Measurements from ENCODE around the gene MAP2K5. TPM values are rescaled to one million over a fixed set of nuclear protein-coding genes. Genes with fewer than 3 reads are reported as not detected.

Gene MAP2K5
- total RNA-seq, 1 donor = 7.3 TPM

- Histone ChIP-seq H3K4me3 (ENCODE audit: low read length) (no peak overlapping the region), H3K9me3 (ENCODE audit: low read depth, low read length) (no peaks in the 10 kb centered on the region), H3K4me1 (ENCODE audit: insufficient read depth, low read length) (no peaks in the 10 kb centered on the region), H3K27me3 (ENCODE audit: insufficient read depth, low read length) (no peaks in the 10 kb centered on the region)
These were observed 20.6 kb downstream of the MAP2K5 start for GRCh38 chr15:67563092-67563491.

DNA sequence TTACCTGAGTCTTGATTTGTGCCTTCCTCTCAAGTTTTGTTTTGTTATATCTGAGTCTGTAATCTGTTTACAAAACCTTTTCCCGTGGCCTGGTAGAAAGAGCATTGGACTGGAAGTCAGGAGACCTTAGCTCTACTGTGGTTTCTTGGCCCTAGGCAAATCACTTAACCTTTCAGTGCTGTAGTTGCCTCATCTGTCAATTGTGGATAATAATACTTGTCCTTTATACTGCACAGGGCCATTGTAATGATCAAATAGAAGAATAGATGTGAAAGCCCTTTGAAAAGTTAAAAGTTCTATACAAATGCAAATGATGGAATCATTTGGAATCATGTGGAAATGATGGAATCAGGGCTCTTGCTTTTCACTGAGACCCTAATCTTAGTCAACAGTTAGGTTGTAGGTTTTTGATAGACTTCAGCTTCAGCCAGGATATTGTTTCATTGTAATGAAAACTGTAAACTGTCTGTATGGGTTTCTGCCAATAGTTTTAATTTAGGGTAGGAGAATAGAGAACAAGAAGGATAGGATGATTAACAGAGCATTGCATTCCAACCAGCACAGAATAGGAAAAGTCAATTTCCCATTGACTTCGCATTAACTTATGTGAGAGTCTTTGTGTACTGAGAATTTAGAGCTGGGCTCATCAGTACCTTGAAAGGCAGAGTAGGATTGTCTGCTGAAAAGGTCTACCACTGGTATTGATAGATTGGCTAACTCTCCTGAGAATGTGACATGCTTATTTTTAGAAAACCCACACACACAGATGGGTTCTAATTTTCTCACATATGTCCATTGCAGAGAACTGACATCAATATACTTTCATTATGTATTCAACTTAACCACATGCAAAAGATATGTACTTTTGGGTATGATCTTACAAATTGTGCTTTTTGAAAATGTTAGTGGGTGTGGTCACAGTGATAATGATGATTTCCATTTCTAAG is 21.8 kb downstream of the MAP2K5 start:
- Histone ChIP-seq H3K4me1 (ENCODE audit: insufficient read depth, low read length) (no peaks in the 10 kb centered on the region), H3K9me3 (ENCODE audit: low read depth, low read length) (no peaks in the 10 kb centered on the region), H3K27me3 (ENCODE audit: insufficient read depth, low read length) (no peaks in the 10 kb centered on the region), H3K4me3 (ENCODE audit: low read length) (no peak overlapping the region)

DNA sequence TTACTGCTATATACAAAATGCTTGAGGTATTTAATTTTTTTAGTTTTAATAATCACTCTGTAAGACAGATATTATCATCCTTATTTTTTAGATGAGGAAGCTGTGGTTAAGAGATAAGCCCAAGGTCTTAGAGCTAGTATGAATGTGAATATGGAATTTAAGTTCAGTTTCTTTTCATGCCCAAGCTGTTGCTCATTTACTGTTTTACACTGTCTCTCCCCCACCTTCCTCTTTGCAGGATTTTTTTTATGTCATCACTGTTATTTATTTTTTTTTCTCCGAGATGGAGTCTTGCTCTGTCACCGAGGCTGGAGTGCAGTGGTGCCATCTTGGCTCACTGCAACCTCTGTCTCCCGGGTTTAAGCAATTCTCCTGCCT is 22.5 kb downstream of the MAP2K5 start:
- H3K9me3 ChIP-seq (ENCODE audit: low read depth, low read length) = no peaks in the 10 kb centered on the region
- no peaks in the 10 kb centered on the region for H3K4me1 ChIP-seq (ENCODE audit: insufficient read depth, low read length)
- H3K4me3 ChIP-seq (ENCODE audit: low read length) = no peak overlapping the region
- no peaks in the 10 kb centered on the region for H3K27me3 ChIP-seq (ENCODE audit: insufficient read depth, low read length)

DNA sequence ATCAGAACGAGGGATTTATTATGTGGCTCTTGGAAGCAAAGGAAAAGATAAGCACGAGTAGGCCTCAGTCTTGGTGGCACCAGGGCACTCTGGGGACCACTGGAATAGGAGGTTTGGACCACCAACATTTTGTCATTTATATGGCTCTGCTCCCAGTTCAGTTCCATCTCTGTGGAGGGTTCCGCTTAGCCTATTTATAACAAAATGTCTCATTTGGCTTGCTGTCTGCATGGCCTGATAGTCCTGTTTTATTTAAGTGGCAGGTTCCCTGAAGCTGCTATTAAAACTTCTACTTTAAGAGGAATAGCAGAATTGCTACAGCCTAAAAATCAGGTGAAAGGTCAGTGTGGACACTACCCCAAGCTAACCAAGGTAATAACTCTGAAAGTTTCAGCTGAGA is 27.2 kb downstream of the MAP2K5 start:
- H3K4me1 ChIP-seq (ENCODE audit: insufficient read depth, low read length) = no peaks in the 10 kb centered on the region
- H3K27me3 ChIP-seq (ENCODE audit: insufficient read depth, low read length) = no peaks in the 10 kb centered on the region
- H3K9me3 ChIP-seq (ENCODE audit: low read depth, low read length) = no peaks in the 10 kb centered on the region
- H3K4me3 ChIP-seq (ENCODE audit: low read length) = no peak overlapping the region

- Histone ChIP-seq H3K4me1 (ENCODE audit: insufficient read depth, low read length) (no peaks in the 10 kb centered on the region), H3K4me3 (ENCODE audit: low read length) (no peak overlapping the region), H3K27me3 (ENCODE audit: insufficient read depth, low read length) (no peaks in the 10 kb centered on the region), H3K9me3 (ENCODE audit: low read depth, low read length) (no peaks in the 10 kb centered on the region)
These were observed 28.6 kb downstream of the MAP2K5 start for GRCh38 chr15:67570875-67571647.

DNA sequence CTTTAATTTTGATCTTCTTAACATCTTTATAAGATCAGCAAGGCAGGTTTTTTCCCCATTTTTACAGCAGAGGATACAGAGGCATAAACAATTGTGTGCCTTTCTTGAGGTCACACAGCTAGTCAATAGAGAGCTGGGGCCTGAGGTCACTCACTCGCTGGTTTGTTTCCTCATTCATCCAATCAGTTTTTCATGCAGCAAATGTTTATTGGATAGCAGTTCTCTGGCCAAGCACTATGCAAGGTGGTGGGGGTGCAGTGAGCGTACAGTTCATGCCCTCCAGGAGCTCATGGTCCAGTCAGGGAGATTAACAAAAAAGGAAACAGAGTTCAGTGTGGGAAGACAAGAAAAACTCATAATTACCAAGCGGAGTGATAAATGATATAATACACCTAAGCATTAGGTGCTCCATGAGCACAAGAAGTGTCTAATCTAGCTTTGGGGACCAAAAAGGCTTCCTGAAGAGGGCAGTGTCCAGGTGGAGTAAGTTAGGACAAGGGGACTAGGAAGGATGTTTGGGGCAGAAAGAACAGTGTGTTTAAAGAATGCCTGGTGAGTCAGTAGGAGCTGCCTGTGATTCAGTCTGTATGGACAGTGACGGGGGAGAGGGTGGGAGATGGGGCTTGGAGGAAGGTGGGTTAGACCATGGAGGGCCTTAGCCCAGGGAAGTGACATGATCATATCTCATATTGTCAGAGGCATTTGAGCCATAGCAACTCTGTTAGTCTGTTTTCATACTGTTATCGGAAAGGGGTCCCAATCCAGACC is 29.3 kb downstream of the MAP2K5 start:
- no peaks in the 10 kb centered on the region for H3K4me1 ChIP-seq (ENCODE audit: insufficient read depth, low read length)
- no peak overlapping the region for H3K4me3 ChIP-seq (ENCODE audit: low read length)
- H3K9me3 ChIP-seq (ENCODE audit: low read depth, low read length) = no peaks in the 10 kb centered on the region
- no peaks in the 10 kb centered on the region for H3K27me3 ChIP-seq (ENCODE audit: insufficient read depth, low read length)

DNA sequence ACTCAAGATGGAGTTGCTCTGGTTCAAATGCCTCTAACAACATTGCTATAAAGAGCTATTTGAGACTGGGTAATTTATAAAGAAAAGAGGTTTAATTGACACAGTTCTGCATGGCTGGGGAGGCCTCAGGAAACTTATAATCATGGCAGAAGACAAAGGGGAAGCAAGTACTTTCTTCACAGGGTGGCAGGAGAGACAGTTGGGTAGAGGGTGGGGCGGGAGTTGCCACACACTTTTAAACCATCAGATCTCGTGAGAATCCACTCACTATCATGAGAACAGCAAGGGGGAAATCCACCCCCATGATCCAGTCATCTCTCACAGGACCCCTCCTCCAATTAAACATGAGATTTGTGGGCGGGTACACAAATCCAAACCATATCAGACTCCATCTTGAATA is 30.7 kb downstream of the MAP2K5 start:
- H3K4me1 ChIP-seq (ENCODE audit: insufficient read depth, low read length) = no peaks in the 10 kb centered on the region
- no peaks in the 10 kb centered on the region for H3K27me3 ChIP-seq (ENCODE audit: insufficient read depth, low read length)
- H3K4me3 ChIP-seq (ENCODE audit: low read length) = no peak overlapping the region
- no peaks in the 10 kb centered on the region for H3K9me3 ChIP-seq (ENCODE audit: low read depth, low read length)

GRCh38 chr15:67575039-67575502 is 32.6 kb downstream of the MAP2K5 start:
- Histone ChIP-seq H3K9me3 (ENCODE audit: low read depth, low read length) (no peaks in the 10 kb centered on the region), H3K27me3 (ENCODE audit: insufficient read depth, low read length) (no peaks in the 10 kb centered on the region), H3K4me1 (ENCODE audit: insufficient read depth, low read length) (no peaks in the 10 kb centered on the region), H3K4me3 (ENCODE audit: low read length) (no peak overlapping the region)

- H3K4me1 ChIP-seq (ENCODE audit: insufficient read depth, low read length) = no peaks in the 10 kb centered on the region
- no peaks in the 10 kb centered on the region for H3K9me3 ChIP-seq (ENCODE audit: low read depth, low read length)
- no peak overlapping the region for H3K4me3 ChIP-seq (ENCODE audit: low read length)
- no peaks in the 10 kb centered on the region for H3K27me3 ChIP-seq (ENCODE audit: insufficient read depth, low read length)
These were observed 35.6 kb downstream of the MAP2K5 start for GRCh38 chr15:67578020-67578600.

DNA sequence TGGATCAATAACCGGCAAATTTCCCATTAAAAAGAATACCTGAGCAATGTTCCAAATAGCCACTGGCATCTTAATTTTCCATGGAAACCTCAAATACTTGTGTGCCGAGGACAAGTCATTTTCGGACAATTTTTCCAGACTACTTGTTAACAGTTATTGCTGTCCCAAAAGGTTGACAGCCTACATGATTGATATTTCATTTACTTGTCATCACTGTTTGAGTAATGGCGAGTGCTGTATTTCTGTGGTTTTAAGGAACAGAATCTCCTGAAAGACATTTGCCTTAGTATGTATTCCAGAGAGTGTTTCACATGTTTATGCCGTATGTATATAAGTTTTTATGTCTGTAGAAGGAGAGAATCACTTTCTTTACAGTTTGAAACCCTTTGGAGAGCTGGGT is 36.7 kb downstream of the MAP2K5 start:
- no peaks in the 10 kb centered on the region for H3K9me3 ChIP-seq (ENCODE audit: low read depth, low read length)
- H3K4me1 ChIP-seq (ENCODE audit: insufficient read depth, low read length) = no peaks in the 10 kb centered on the region
- no peak overlapping the region for H3K4me3 ChIP-seq (ENCODE audit: low read length)
- H3K27me3 ChIP-seq (ENCODE audit: insufficient read depth, low read length) = no peaks in the 10 kb centered on the region

DNA sequence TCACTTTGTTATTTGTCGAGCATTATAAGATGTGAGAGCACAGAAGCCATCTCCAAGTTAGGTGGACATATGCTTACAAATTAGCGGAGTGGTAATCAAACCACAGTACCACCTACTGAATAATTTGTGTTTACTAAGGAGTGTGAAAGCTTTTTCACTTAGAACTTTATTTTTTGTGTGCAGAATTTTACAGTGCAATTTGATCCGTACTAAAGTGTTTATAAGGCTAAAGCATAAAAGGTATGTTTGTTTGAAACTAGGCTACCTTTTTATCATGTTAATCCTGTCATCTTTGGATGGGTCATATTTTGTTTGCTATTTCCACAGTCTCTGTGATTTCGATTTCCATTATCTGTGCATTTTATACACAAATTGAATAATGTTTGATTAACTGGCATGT is 37.5 kb downstream of the MAP2K5 start:
- H3K4me3 ChIP-seq (ENCODE audit: low read length) = no peak overlapping the region
- H3K9me3 ChIP-seq (ENCODE audit: low read depth, low read length) = no peaks in the 10 kb centered on the region
- no peaks in the 10 kb centered on the region for H3K27me3 ChIP-seq (ENCODE audit: insufficient read depth, low read length)
- H3K4me1 ChIP-seq (ENCODE audit: insufficient read depth, low read length) = no peaks in the 10 kb centered on the region

DNA sequence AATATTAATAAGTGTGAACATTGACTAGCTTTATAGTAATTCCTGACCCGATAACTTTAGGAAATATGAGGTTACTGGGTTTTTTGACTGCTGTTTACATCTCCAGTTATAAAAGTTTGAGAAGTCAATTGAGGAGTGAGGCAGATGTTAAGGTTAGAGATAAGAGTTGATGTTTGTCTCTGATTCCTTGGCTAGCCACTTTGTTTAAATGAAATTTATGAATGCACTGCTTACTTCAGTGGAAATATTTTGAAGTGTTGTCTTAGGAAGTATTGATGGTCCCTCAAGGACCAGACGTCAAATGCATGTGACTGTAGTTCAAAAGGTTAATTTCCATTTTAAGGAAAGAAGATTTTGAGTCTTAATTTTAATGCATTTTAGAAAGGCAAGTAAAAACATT is 41.7 kb downstream of the MAP2K5 start:
- no peaks in the 10 kb centered on the region for H3K9me3 ChIP-seq (ENCODE audit: low read depth, low read length)
- H3K4me3 ChIP-seq (ENCODE audit: low read length) = no peak overlapping the region
- H3K4me1 ChIP-seq (ENCODE audit: insufficient read depth, low read length) = no peaks in the 10 kb centered on the region
- H3K27me3 ChIP-seq (ENCODE audit: insufficient read depth, low read length) = no peaks in the 10 kb centered on the region

GRCh38 chr15:67585681-67586080 is 43.2 kb downstream of the MAP2K5 start:
- Histone ChIP-seq H3K4me3 (ENCODE audit: low read length) (no peak overlapping the region), H3K27me3 (ENCODE audit: insufficient read depth, low read length) (no peaks in the 10 kb centered on the region)

DNA sequence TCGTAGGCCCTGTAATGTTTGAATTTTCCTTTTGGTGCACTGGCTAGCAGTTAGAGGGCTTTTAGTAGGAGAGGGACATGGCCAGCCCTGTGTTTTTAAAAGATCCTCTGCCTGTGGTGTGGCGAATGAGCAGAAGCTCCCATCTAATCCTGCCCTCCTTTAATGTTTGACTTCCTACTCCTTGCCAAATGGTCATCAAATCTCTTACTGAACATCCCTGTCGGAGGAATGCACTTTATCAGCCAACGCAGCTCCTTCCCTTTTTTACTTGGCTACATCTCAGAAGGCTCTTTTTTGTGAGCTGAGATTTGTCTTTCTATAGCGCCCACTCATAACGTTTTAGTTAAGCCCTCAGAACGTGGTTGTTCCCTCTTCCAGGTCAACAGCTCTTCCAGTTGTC is 44.8 kb downstream of the MAP2K5 start:
- no peaks in the 10 kb centered on the region for H3K4me1 ChIP-seq (ENCODE audit: insufficient read depth, low read length)
- H3K9me3 ChIP-seq (ENCODE audit: low read depth, low read length) = no peaks in the 10 kb centered on the region
- H3K27me3 ChIP-seq (ENCODE audit: insufficient read depth, low read length) = no peaks in the 10 kb centered on the region
- no peak overlapping the region for H3K4me3 ChIP-seq (ENCODE audit: low read length)

More at GRCh38 chr15:67585681-67586080, 43.2 kb downstream of the MAP2K5 start:
- Histone ChIP-seq H3K9me3 (ENCODE audit: low read depth, low read length) (no peaks in the 10 kb centered on the region), H3K4me1 (ENCODE audit: insufficient read depth, low read length) (no peaks in the 10 kb centered on the region)

Data from mononuclear cell (primary cell).